Fibroblast of the aortic adventitia (primary cell): ENCODE measurements around the gene CCL20. TPM values are rescaled to one million over a fixed set of nuclear protein-coding genes. Genes with fewer than 3 reads are reported as not detected.
A peak's percentile ranks its signal among the peaks of the same experiment; 100 is the strongest.
"Not testable (repeated sequence)": the region's sequence is repeated elsewhere in the genome, so short reads cannot be mapped to it uniquely, and the experiment has no call there.

Experiments
- DNase-seq: peaks from one replicate; pipeline ENCODE4 v3.0.0-alpha.2; 2010; ENCODE audit warnings: low read depth
- H3K4me3 ChIP-seq: 2 replicates; pipeline ENCODE4 v1.5.1; 2011; ENCODE audit warnings: low read depth, mild to moderate bottlenecking, control low read depth, low read length, moderate library complexity
- CTCF ChIP-seq: IDR thresholded peaks from 2 replicates; pipeline ENCODE4 v1.5.1; 2011; ENCODE audit warnings: mild to moderate bottlenecking, low read length, control low read depth, inconsistent platforms; ENCODE audit not compliant: insufficient read depth
- total RNA-seq: library from RNA; depleted of rRNA; stranded (reverse); fragments of >200 nt; gene quantifications from 2 replicates; pipeline ENCODE4 v1.2.3, GENCODE V29; 2012; ENCODE audit warnings: low replicate concordance

Gene CCL20
- total RNA-seq, 1 donor: not detected

GRCh38 chr2:227829337-227829736, 15.7 kb downstream of the CCL20 start:
- H3K4me3 ChIP-seq: no peak overlapping the region
- DNase-seq: no peak
- TF ChIP-seq CTCF: no peak

- no peak for TF ChIP-seq CTCF
Observed at GRCh38 chr2:227834423-227834822, 20.8 kb downstream of the CCL20 start.

GRCh38 chr2:227834916-227835650, 21.4 kb downstream of the CCL20 start:
- no peak for DNase-seq
- TF ChIP-seq CTCF: no peak
- no peak overlapping the region for H3K4me3 ChIP-seq

More at GRCh38 chr2:227834423-227834822, 20.8 kb downstream of the CCL20 start:
- DNase-seq: peak; percentile 18
- no peak overlapping the region for H3K4me3 ChIP-seq

GRCh38 chr2:227839339-227840129, 25.9 kb downstream of the CCL20 start:
- not testable (repeated sequence) for DNase-seq, H3K4me3 ChIP-seq

GRCh38 chr2:227846831-227847230, 33.2 kb downstream of the CCL20 start:
- no peak overlapping the region for H3K4me3 ChIP-seq
- no peak for TF ChIP-seq CTCF
- no peak for DNase-seq

- H3K4me3 ChIP-seq: no peak overlapping the region
- TF ChIP-seq CTCF: no peak
- no peak for DNase-seq
Observed at GRCh38 chr2:227848146-227848545, 34.5 kb downstream of the CCL20 start.

GRCh38 chr2:227848586-227848985, 34.9 kb downstream of the CCL20 start:
- no peak for DNase-seq
- H3K4me3 ChIP-seq: no peak overlapping the region
- no peak for TF ChIP-seq CTCF
